NOMO-1 treated with dmso at 0.1 percent for 144 hours (cell line): ENCODE data around the gene THADA.
"Not testable (repeated sequence)": the region's sequence is repeated elsewhere in the genome, so short reads cannot be mapped to it uniquely, and the experiment has no call there.

Experiments used
- DNase-seq: peaks from one replicate; lab custom pipeline; 2025; ENCODE audit not compliant: unreplicated experiment; lab: John Stamatoyannopoulos, UW

Gene THADA

GRCh38 chr2:43292297-43292696 lies 303.5 kb downstream of the THADA start:
- DNase-seq: no peak

- no peak for DNase-seq
Observed at GRCh38 chr2:43289331-43289730, 306.5 kb downstream of the THADA start.

- peak; percentile 29 for DNase-seq
Observed at GRCh38 chr2:43288417-43289305, 307.2 kb downstream of the THADA start.

DNA sequence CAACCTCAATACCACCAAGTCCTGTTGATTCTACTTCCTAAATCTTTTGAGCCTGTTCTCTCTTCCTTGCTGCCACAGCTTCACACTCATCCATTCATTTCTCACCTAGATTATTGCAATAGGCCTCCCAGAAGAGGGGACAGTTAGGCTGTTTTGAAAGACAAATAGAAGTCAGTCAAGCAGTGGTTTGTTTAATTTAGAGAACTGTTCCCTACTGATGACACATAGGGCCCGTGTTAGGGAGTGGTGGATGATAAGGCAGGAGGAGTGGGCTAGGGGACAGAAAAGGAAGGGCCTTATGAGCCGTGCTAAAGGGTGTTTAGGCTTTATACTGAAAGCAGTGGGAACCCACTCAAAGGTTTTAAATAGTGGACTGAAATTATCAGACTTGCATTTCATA lies 309.9 kb downstream of the THADA start:
- no peak for DNase-seq

GRCh38 chr2:43284967-43285366 lies 310.9 kb downstream of the THADA start:
- DNase-seq: no peak

- not testable (repeated sequence) for DNase-seq
Observed at GRCh38 chr2:43284347-43284746, 311.5 kb downstream of the THADA start.

DNA sequence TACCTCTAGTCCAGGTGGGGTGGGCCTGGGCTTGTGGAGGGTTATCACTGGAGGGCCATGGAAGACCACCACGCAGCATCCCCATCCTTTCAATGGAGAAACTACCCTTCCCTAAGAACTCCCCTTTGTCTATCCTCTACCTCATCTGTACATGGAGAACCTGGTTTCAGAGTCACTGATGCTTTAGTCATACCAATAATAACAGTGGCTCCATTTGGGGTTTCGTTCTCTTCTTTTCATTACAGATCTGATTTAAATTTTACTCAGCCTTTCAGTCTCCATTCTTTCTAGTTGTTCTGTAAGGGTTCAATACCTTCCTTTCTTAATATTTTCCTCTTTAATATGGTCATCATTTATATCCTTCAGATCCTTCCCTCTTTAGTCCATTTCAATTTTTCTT lies 314.8 kb downstream of the THADA start:
- DNase-seq: no peak

DNA sequence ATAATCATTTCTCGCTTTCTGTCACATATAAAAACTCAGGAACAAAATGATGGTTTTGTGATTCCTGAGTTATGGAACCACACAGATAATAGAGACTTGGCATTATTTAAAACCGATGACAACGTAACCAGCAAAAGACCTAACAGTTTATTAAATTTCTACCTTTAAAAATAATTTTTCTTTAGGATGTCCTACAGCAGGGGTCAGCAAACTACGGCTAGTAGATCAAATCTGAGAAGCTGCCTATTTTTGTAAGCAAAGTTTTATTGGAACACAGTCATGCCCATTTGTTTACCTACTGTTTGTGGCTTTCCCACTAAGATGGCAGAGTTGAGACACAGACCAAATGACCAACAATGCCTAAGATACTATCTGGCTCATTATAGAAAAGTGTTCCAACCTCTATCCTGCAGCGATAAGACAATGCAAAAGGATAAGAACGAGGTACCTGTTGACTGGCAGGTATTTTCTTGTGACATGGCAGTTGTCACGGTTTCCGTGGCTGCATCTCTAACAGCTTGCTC lies 316.5 kb downstream of the THADA start:
- no peak for DNase-seq

DNA sequence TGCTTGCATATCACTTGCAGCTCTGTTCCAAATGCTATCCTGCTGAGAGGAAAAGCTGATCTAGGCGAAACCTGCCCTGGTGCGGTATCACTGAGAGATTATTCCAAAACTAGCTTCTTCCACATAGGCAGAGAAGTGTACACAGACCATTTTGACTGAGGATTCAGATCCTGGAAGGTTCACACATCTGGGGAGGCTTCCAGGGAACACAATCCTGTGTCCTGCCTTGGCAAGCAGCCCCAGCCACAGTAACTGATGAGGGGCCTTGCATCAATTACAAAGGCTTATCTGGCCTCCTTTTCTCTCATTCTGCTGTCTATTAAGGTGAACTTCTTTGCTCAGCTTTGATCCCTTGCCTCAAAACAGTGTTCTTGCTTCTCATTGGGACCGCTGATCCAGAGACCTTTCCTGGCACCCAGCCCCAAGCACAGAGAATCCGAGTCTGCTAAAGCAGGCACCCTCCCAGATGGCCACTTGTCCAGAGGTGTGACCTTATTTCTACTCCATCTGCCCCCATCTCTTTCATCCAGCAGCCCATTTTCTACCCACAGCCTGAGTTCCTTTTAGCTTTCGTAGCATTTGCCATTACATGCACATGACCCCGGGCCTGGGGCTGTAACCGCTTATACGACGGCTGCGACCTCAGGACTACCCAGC lies 317.1 kb downstream of the THADA start:
- no peak for DNase-seq

- no peak for DNase-seq
Observed at GRCh38 chr2:43276962-43277391, 318.9 kb downstream of the THADA start.

DNA sequence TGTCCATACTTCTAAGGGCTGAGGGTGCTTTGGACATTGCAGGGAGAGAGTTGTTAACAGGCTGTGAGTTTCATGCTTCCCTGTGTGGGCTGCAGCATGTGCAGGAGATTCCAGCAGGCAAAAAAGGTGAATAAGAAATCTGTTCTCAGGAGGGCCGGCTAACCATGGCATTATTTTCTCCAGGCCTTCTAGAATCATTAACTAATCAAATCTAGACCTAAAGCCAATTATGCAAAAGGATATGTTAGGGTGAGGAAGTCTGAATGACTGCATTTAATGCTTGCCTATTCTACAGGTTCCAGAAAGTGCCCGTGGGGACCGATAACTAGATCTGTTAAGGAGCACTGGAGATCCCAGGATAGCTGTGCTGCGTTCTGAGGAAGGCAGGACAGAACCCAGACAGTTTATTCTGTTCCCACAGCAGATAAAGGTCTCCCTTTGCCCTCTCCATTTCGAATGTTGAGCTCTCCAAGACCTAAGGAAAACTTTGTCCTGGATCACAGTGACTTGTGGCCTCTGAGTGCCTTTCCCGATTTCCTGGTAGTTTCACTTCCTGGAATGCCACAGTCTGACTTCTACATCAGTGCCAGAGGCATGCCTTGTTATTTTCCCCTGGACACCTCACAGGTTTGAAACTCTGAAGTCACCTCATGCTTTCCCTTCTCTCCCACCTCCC lies 319.4 kb downstream of the THADA start:
- no peak for DNase-seq

DNA sequence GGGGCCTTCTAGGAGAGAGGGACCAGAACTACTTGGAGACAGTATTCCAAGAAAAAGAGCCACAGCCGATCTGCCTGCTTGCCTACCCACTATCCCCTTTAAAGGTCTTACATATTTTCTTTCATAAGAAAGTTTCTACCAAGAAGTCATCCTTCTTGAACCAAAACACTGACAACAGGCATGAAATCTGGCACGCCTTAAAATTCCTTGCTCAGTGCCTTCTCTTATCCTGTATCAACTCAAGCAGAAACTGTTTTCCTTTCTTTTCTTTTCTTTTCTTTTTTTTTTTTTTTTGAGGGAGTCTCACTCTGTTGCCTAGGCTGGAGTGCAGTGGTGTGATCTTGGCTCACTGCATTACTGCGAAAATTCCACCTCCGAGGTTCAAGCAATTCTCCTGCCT lies 321.1 kb downstream of the THADA start:
- DNase-seq: no peak

DNA sequence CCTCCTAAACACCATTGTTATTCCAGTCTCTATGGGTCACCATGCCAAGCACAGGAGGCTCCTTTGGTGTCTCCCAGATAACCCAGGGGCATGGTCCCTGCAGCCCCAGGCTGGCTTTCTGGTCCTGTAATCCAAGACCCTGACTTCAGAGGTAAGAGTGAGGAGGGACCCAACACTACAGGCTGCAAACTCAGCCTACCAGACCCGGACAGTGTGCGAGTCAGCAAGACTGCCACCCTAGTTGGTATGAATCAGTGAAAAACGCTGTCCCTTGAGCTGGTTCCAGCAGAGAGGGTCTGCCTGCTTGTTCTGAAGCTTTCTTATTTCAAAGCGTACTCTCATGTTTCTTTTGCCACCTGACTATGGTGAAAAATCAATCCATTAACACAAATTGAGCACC lies 321.8 kb downstream of the THADA start:
- DNase-seq: no peak

- DNase-seq: no peak
Observed at GRCh38 chr2:43273529-43273928, 322.3 kb downstream of the THADA start.

GRCh38 chr2:43270930-43271615 lies 324.8 kb downstream of the THADA start:
- DNase-seq: no peak

DNA sequence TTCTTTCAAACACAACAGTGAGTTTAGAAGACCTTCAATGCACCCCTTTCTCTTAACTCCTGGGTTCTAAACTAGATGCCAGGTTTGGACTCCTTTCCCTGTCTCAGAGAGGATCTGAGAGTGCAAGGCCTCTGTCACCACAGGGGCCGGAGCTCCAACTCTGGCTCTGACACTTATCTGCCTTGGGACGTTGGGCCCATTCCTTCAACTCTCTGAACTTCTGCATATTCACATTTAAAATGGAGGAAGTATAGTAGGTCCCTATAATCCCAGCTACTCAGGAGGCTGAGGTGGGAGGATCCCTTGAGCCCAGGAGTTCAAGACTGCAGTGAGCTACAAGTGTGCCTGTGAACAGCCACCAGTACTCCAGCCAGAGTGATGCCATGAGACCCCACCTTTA lies 325.4 kb downstream of the THADA start:
- DNase-seq: no peak

- no peak for DNase-seq
Observed at GRCh38 chr2:43269706-43270105, 326.1 kb downstream of the THADA start.

DNA sequence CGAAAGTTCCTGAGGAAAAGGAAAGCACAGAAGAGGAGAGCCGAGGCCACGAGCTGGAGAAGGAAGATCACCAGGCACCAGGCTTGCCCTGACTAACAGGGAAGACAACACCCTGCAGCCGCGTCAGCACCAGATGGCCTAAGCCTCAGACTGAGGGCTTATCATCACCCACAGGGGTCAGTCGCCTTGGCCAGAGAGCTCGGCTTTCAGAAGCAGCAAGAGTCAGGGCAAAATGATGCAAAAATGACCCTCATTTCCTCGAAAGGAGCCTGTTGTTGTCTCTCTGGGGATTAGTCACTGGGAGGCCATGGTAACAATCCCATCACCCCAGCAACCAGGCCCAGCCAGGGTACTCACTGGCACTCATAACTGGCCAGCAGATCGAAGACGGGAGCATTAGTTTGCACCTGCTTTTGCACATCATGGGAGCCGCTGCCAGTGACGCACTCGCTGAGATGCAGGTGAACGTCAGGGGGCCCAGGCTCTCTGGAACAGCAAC lies 326.7 kb downstream of the THADA start:
- DNase-seq: no peak

DNA sequence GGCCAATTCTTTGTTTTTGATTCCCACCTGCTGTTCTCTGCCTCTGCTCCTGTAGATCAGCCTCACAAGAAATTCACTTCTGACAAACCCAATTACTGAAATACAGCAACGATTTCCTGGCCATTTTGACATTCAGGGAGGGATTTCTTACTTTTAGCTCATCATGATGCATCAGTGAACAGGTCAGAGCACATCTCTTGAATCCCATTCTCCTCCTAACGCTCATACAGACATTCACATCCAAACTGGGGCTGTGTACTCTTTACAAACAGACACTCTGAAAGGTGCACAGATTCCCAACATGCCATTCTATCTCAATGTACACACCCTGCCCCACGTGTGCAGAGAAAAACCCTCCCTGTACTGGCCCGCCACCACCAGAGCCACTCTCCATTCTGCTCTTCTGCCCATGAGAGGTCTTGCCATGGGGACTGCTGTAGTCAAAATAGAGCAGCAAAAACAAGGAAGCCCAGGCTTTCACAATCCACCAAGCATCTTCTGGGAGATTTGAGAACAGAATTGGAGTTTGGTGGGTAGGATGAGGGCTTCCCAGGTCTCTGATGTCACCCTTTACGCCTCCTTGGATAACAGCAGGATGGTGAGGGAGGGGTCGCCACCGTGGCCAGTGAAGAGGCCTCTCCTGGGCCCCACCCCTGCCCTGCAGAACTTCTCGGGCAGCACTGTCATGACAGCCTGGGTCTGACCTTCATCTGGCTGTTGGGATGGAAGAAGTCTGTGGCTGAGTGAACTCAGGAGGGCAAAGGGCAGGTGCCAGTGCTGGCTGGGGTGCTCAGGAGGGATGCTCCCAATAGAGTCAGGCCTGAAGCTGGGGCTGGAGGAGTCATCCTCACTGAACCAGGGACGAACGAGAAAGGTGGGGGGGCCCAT lies 327.5 kb downstream of the THADA start:
- no peak for DNase-seq

- DNase-seq: no peak
Observed at GRCh38 chr2:43267381-43267780, 328.5 kb downstream of the THADA start.
